OCI-LY3 (cell line): Measurements from ENCODE around the gene BIRC6.

Source experiments
- EZH2phosphoT487 ChIP-seq: fragments of 200-600 bp; shearing (Covaris generic); IDR thresholded peaks from 2 replicates; pipeline ENCODE4 v1.6.1; 2018; ENCODE audit warnings: antibody characterized with exemption, mixed run types, low read depth
- TF ChIP-seq, protein P1 (sequence below): fragments of 200-600, 300-600 bp; sonication (generic); IDR thresholded peaks from 2 replicates; pipeline ENCODE4 v1.5.1; 2014; ENCODE audit warnings: antibody characterized with exemption, low read length, low read depth

DNA sequence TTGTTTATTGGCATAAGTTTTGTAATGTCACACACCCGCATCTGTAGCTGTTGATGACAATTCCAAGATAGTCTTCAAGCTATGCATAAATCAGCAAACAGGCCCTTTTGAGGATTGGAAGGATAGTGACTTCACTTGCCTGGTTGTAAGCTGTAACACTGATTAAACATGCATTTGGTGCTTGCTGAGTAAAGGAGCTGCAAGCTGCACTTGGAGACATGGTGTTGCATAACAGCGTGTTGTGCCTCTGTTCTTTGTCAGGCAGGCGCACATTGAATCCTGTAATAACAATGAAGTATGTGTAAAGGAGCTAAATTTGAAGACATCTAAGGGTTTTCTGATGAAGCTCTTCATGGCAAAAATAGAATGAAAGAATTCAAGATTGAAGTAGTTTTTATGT is 202.3 kb downstream of the BIRC6 start:
- TF ChIP-seq, protein P1, sequence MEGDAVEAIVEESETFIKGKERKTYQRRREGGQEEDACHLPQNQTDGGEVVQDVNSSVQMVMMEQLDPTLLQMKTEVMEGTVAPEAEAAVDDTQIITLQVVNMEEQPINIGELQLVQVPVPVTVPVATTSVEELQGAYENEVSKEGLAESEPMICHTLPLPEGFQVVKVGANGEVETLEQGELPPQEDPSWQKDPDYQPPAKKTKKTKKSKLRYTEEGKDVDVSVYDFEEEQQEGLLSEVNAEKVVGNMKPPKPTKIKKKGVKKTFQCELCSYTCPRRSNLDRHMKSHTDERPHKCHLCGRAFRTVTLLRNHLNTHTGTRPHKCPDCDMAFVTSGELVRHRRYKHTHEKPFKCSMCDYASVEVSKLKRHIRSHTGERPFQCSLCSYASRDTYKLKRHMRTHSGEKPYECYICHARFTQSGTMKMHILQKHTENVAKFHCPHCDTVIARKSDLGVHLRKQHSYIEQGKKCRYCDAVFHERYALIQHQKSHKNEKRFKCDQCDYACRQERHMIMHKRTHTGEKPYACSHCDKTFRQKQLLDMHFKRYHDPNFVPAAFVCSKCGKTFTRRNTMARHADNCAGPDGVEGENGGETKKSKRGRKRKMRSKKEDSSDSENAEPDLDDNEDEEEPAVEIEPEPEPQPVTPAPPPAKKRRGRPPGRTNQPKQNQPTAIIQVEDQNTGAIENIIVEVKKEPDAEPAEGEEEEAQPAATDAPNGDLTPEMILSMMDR = no peak
- no peak for TF ChIP-seq EZH2phosphoT487
